ENCODE results near the gene USP7.
A peak's percentile ranks its signal among the peaks of the same experiment; 100 is the strongest.
"Not testable (repeated sequence)": the region's sequence is repeated elsewhere in the genome, so short reads cannot be mapped to it uniquely, and the experiment has no call there.

Gene USP7

GRCh38 chr16:8872967-8873865 lies 90.5 kb downstream of the USP7 start:
- DNase-seq: no peak

- no peak for DNase-seq
Observed at GRCh38 chr16:8872071-8872470, 91.6 kb downstream of the USP7 start.

GRCh38 chr16:8869988-8870241 lies 93.8 kb downstream of the USP7 start:
- not testable (repeated sequence) for DNase-seq

- DNase-seq: no peak
Observed at GRCh38 chr16:8869212-8869987, 94.3 kb downstream of the USP7 start.

GRCh38 chr16:8868416-8869211 lies 95.1 kb downstream of the USP7 start, which contains the start of gene CARHSP1:
Gene CARHSP1, minus strand, starts transcription at chr16:8869006. Its CDS starts 9,678 bp downstream, at chr16:8859328.
- peak; percentile 84 for DNase-seq

- peak; percentile 21 for DNase-seq
Observed at GRCh38 chr16:8867932-8868415, 95.7 kb downstream of the USP7 start.

- DNase-seq: no peak
Observed at GRCh38 chr16:8867216-8867931, 96.3 kb downstream of the USP7 start.

- DNase-seq: no peak
Observed at GRCh38 chr16:8866884-8867215, 96.9 kb downstream of the USP7 start.

- no peak for DNase-seq
Observed at GRCh38 chr16:8866118-8866883, 97.4 kb downstream of the USP7 start.

GRCh38 chr16:8865145-8865882 lies 98.4 kb downstream of the USP7 start:
- no peak for DNase-seq

GRCh38 chr16:8864480-8865110 lies 99.1 kb downstream of the USP7 start:
- no peak for DNase-seq

GRCh38 chr16:8863594-8864424 lies 99.9 kb downstream of the USP7 start:
- DNase-seq: no peak

- no peak for DNase-seq
Observed at GRCh38 chr16:8862309-8863130, 101.2 kb downstream of the USP7 start.

- DNase-seq: no peak
Observed at GRCh38 chr16:8861563-8862308, 102.0 kb downstream of the USP7 start.

GRCh38 chr16:8859913-8860881 lies 103.5 kb downstream of the USP7 start:
- no peak for DNase-seq
